SHP77 (cell line): Measurements from ENCODE around the gene KRTAP9-7.
"Not testable (repeated sequence)": the region's sequence is repeated elsewhere in the genome, so short reads cannot be mapped to it uniquely, and the experiment has no call there.

Experiments used
- DNase-seq, 2 experiments: peaks; one replicate each; lab custom pipeline; 2025; lab: John Stamatoyannopoulos, UW

Gene KRTAP9-7

GRCh38 chr17:41275648-41276190, at the start of gene KRTAP9-7:
Gene KRTAP9-7 (plus strand): TSS chr17:41275698. CDS start chr17:41275698, 0 bp downstream.
- DNase-seq, result not testable (repeated sequence)

- no peak for DNase-seq
Observed at GRCh38 chr17:41226051-41226450, 49.4 kb upstream of the KRTAP9-7 start.

GRCh38 chr17:41226598-41227095, 48.9 kb upstream of the KRTAP9-7 start, which contains the start of gene KRTAP9-2:
Gene KRTAP9-2 (plus strand): TSS chr17:41226648. CDS start chr17:41226655, 7 bp downstream.
- not testable (repeated sequence) for DNase-seq

GRCh38 chr17:41230094-41230493, 45.4 kb upstream of the KRTAP9-7 start:
- no peak for DNase-seq

- no peak for DNase-seq
Observed at GRCh38 chr17:41231731-41232130, 43.8 kb upstream of the KRTAP9-7 start.

GRCh38 chr17:41232399-41233105, 42.9 kb upstream of the KRTAP9-7 start, which contains the start of gene KRTAP9-3:
Gene KRTAP9-3 (plus strand): TSS chr17:41232449. CDS start chr17:41232502, 53 bp downstream.
- not testable (repeated sequence) for DNase-seq

- not testable (repeated sequence) for DNase-seq
Observed at GRCh38 chr17:41237116-41237515, 38.4 kb upstream of the KRTAP9-7 start.

- DNase-seq, result not testable (repeated sequence)
Observed at GRCh38 chr17:41237949-41238437, 37.5 kb upstream of the KRTAP9-7 start, which contains the start of gene KRTAP9-8. Gene KRTAP9-8 (plus strand): TSS chr17:41237999. CDS start chr17:41238052, 53 bp downstream.

- not testable (repeated sequence) for DNase-seq
Observed at GRCh38 chr17:41246995-41247787, 28.3 kb upstream of the KRTAP9-7 start.

GRCh38 chr17:41249637-41250240, 25.8 kb upstream of the KRTAP9-7 start, which contains the start of gene KRTAP9-4:
Gene KRTAP9-4 (plus strand): TSS chr17:41249687. CDS start chr17:41249721, 34 bp downstream.
- DNase-seq, result not testable (repeated sequence)

GRCh38 chr17:41251261-41251660, 24.2 kb upstream of the KRTAP9-7 start:
- no peak for DNase-seq

GRCh38 chr17:41254861-41255260, 20.6 kb upstream of the KRTAP9-7 start:
- DNase-seq, result no peak

- DNase-seq, result not testable (repeated sequence)
Observed at GRCh38 chr17:41255381-41256290, 19.9 kb upstream of the KRTAP9-7 start, which contains the start of gene KRTAP9-9. Gene KRTAP9-9 (plus strand): TSS chr17:41255384.

- no peak for DNase-seq
Observed at GRCh38 chr17:41256291-41256685, 19.2 kb upstream of the KRTAP9-7 start.

- DNase-seq, result no peak
Observed at GRCh38 chr17:41258406-41258805, 17.1 kb upstream of the KRTAP9-7 start.

- no peak for DNase-seq
Observed at GRCh38 chr17:41263212-41263611, 12.3 kb upstream of the KRTAP9-7 start.

- DNase-seq, result no peak
Observed at GRCh38 chr17:41264599-41264998, 10.9 kb upstream of the KRTAP9-7 start.

- no peak for DNase-seq
Observed at GRCh38 chr17:41265078-41265477, 10.4 kb upstream of the KRTAP9-7 start, which contains the start of gene KRTAP9-6. Gene KRTAP9-6 (plus strand): TSS chr17:41265378. CDS start chr17:41265378, 0 bp downstream.

GRCh38 chr17:41267711-41268110, 7.8 kb upstream of the KRTAP9-7 start:
- no peak for DNase-seq

- DNase-seq, result not testable (repeated sequence)
Observed at GRCh38 chr17:41271323-41271722, 4.2 kb upstream of the KRTAP9-7 start.
